Activated CD4-positive, alpha-beta T cell treated with anti-CD3 and anti-CD28 coated beads, Interleukin-10, Interleukin-2, amounts not matched to agents 100 ng/mL and 50 ng/mL, durations not matched to agents 16 hours and 8 hours (primary cell): Measurements from ENCODE around the gene ADCY3.

Experiments used
- DNase-seq: peaks from one replicate; pipeline ENCODE4 v3.0.0-alpha.2; 2020

Gene ADCY3

DNA sequence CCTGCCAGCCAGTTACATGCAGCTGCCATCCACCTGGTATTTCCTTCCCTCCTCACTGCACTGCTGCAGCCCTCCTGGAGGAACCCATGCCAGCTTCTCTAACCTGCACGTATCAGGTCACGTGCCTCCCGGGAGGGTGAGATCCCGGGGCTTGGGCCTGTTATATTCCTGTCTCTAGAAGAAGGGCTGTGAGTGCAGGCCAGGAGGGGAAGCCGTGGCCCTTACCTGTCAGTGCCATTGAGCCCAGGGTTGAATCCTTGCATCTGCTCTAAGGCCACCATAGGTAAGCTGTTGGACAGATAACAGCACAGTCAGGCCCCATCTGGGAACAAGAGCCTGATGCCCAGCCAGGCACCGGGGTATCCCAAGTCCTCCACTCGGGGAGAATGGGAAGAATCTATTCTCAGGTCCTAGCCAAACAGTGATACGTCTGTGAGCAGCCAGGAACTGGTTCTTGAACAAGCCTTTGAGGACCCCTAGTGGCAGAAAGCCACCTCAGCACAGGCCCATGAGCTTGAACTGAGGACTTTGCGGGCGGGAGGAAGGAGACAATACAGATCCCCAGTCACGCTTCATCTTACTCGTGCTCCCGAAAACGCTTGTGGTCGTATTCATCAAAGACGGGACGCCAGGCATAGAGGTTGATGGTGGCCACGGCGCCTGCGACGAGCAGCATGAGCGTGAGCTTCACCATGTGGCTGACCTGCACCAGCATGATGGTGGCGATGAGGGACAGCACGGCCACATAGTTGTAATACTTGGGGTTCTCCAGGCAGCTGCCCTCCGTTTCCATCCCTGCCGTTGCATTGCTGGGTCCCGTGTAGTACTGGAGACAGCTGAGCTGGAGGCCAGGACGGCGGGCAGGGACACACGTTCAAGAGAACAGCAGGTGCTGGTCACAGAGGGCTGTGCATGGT lies 92.5 kb downstream of the ADCY3 start:
- DNase-seq: peak; percentile 80

GRCh38 chr2:24826773-24827145 lies 93.3 kb downstream of the ADCY3 start:
- no peak for DNase-seq

DNA sequence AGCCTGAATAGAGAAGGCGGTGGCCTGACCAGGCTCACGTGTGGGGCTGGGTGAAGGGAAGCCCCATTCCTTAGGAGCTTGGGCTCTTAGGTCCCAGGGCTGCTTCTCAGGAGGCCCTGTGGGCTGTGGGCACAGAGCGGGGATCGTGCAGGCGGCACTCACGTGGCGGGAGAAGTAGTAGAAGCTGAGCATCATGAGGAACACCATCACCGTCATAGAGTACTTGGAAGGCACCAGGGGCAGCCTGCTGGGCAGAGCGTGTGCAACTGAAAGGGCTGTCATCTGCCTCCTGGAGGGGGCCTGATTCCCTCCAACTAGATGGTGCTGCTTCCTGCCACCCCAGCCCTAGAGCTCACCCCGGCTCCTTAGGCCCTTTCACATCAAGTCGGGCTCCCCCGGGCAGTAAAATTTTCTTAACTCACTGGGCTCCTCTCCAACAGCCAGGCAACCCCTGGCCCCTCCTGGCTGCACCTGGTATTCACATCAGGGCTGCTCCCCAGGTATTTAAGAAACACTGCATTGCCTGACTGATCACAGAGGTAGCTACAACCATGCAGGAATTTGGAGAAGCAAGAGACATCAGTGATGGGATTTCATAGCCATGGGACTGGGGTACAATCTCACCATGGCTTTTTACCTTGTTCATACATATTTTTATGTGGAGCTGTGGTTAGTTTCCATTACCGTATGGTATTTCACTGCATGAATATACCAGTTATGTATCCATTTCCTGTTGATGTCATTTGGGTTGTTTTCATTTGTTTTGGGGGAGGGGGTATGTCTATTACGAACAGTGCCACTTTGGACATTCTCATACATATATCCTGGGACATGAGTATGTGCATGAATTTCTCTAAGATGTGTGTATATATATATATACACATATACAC lies 93.9 kb downstream of the ADCY3 start:
- DNase-seq: peak; percentile 63

GRCh38 chr2:24824966-24825882 lies 94.8 kb downstream of the ADCY3 start:
- DNase-seq: peak; percentile 45

DNA sequence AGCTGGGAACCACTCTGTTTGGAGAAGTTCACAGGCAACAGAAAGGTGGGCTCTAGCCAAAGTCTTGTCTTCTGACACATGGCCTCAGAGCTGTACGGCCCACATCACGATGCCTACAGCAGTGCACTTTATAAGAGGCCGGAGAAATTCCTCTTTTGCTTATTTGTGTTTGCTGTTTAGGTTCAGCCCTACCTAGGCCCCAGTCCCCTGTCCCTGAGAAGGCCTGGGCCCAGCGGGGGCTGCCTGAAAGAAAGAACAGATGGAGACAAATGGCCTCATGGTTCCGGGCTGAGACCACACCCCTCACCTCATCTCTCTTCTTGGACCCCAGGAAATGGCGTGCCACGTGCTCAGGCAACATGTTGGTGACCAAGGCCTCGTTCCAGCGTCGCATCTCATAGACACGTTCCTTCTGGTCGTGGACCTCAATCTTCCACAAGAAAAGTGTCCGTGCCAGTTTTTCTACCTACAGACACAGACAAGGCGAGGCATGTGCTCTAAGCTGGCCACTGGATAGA lies 95.9 kb downstream of the ADCY3 start:
- DNase-seq: no peak

DNA sequence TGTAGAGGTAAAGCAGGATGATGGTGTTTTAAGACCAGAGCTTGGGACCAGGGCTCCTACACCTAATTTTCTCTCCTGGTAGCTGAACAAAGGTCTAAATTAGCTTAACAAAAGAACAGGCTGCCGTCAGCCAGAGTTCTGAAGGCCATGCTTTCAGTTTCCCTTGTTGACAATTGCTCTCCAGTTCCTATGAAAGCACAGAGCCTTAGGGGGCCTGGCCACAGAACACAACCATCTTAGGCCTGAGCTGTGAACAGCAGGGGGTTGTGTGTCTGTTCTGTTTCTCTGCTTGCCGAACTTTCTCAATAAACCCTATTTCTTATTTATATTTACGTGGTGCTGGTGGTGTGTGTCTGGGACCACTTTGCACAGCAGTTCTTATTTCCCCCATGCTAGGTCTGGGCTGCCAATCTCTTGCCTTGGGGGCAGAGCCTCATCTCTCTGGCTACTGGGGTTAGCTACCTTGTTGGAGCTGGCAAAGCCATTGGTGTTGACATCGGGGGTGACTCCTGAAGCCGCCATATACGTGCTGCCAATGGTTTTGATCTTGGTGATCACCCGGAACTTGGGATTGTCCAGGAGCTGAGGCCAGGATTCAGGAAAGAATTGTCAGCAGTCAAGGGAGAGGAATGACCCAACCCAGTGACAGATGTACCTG lies 97.9 kb downstream of the ADCY3 start:
- no peak for DNase-seq

- no peak for DNase-seq
Observed at GRCh38 chr2:24821433-24821891, 98.6 kb downstream of the ADCY3 start.

- no peak for DNase-seq
Observed at GRCh38 chr2:24820598-24821432, 99.2 kb downstream of the ADCY3 start.

- DNase-seq: no peak
Observed at GRCh38 chr2:24820175-24820513, 99.9 kb downstream of the ADCY3 start.

GRCh38 chr2:24819442-24820174 lies 100.4 kb downstream of the ADCY3 start:
- no peak for DNase-seq

DNA sequence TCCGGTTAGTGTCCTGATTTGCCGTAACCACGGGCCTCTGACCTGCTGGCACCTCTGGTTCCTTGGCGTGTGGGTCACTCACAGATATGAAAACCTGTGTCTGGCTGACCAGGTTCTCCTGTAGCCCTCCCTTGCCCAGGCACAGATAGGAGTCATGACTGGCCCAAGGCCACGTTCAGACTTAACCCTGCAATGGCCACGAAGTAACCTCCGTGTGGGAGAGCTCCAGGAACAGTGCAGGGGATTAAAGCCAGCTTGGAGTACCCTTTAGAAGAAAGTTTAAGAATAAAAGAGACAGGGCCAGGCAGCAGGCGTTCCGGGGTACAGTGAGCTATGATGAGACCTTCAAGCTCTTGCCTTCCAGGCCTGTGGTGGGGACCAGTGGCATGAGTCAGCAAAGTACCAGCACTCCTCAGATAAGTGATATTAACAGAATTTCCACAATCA lies 101.3 kb downstream of the ADCY3 start:
- peak; percentile 24 for DNase-seq

DNA sequence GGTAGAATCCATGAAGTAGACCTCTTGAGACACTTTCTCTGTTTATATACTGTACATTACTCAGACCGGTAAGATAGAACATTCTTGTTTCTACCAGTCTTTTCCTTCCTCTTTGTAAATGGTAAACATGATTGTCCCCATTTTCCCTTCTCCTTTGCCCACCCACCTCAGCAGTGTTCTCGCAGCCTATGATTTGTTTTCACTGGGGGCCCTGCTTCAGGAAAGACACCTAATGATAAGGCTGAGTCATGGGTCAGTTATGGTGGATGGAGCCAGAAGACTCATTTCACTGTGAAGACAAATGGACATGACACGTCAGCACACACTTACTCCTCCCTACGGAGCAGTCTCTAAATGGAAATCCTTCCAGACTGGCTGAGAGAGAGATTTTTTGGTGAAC lies 103.2 kb downstream of the ADCY3 start:
- no peak for DNase-seq

DNA sequence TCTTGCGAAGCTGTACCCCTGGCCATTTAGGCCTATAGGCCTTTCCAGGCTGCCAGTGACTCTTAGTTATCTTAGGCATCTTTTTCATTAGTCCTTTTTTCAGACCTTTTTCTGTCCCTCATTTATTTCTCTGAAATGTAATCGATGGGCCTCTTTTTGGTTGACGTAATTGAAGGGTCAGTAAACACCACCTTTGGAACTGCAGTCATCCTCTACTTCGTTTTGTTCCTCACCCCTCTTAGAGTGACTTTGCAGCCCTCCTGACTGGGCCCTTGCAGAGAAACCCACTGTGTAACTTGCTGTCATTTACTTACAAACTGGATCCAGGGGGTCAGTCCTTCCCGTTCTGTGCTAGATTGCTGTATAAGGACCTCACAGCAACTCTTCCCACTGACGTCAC lies 103.6 kb downstream of the ADCY3 start:
- no peak for DNase-seq

DNA sequence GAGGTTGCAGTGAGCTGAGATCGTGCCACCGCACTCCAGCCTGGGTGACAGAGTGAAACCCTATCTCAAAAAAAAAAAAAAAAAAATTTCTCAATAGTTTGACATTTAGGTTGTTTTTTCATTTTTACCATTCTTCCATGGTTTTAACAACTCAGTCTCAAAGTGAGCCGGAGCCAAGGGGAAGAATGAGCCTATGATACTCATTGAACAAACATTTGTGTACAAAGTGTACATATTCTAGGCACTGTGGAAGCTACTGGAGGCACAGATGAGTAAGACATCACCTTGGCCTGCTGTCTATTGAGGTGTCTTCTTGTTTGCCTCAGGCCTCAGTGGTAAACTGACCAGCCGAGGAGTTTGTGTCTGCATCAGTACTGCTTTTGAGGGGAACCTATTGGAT lies 104.9 kb downstream of the ADCY3 start:
- DNase-seq: no peak

DNA sequence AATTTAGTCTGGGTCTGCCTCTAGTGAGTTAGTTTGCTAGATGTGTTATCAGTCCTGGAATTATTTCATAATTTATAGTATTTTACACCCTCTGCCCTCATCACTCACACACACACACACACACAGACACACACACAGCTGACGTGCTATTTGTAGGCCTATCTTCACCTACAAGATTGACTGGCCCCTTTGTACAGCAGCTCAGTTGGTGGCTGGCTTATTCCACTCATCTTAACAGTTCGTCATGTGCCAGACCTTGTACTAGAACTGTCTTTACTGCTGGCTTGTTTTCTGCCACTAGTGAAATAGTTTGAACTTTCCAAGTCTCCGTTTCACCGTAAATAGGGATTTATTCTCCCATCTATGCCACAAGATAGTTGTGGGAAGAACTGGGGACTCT lies 105.5 kb downstream of the ADCY3 start:
- no peak for DNase-seq

GRCh38 chr2:24813691-24814137 lies 106.3 kb downstream of the ADCY3 start:
- no peak for DNase-seq

DNA sequence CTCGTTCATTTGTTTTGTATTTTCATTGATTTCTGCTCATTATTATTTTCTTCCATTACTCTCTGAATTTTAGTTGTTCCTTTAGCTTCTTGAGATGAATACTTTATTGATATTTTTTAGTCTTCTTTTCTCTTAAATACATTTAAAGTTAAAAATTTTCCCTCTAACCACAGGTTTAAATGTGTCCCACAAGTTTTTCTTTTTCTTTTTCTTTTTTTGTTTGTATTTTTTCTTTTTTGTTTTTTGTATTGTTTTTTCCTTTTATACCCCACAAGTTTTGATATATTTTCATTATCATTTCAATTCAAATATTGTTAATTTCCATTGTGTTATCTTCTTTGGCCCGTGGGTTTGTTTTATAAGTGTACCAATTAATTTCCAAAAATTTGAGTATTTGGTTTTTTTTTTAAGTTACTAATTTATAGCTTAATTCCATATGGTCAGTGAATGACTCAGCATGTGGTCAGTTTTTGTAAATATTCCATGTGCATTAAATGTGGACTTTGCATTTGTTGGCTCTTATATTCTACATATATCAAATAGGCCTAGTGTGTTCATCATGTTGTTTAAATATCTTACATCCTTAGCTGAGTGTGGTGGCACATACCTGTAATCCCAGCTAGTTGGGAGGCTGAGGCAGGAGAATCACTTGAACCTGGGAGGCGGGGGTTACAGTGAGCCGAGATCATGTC lies 110.6 kb downstream of the ADCY3 start:
- DNase-seq: no peak

GRCh38 chr2:24806661-24807036 lies 113.4 kb downstream of the ADCY3 start:
- no peak for DNase-seq
